B cell (primary cell): Measurements from ENCODE around the gene PEDS1. TPM values are rescaled to one million over a fixed set of nuclear protein-coding genes. Genes with fewer than 3 reads are reported as not detected.

Experiments used
- ATAC-seq: fragments of 200-7000 bp; cut with Tn5 transposase; one replicate; pipeline ENCODE4 v1.10.0; 2021; ENCODE audit warnings: low read depth, mild to moderate bottlenecking, moderate number of reproducible peaks, moderate library complexity
- CTCF ChIA-PET: fragments of 350-600 bp; sonication (Branson Sonifier 250); formaldehyde crosslinking; loops from one replicate; lab custom pipeline; 2021; ENCODE audit warnings: antibody characterized with exemption, inconsistent platforms; lab: Charles Lee
- POLR2A ChIA-PET: fragments of 350-600 bp; sonication (Branson Sonifier 250); formaldehyde crosslinking; loops from one replicate; lab custom pipeline; 2021; ENCODE audit warnings: antibody characterized with exemption; lab: Charles Lee
- DNase-seq: peaks from one replicate; pipeline ENCODE4 v3.0.0; 2013
- H2AFZ ChIP-seq: 2 replicates; pipeline ENCODE4 v1.6.1; 2012; ENCODE audit warnings: mild to moderate bottlenecking, low read depth, low read length; ENCODE audit not compliant: insufficient read depth, poor library complexity, severe bottlenecking
- H3K27ac ChIP-seq, 2 donors: 1 replicate in 1 of 2; 2 replicates in 1 of 2; pipeline ENCODE4 v1.5.1; 2012 to 2013; ENCODE audit warnings: low read length in 2 of 2, mild to moderate bottlenecking in 2 of 2, moderate library complexity in 1 of 2
- H3K27me3 ChIP-seq, 4 experiments: fragments of 200-600 bp in 1 of 4; sonication (generic) in 1 of 4; replicated peaks in 1 of 4; 1 replicate in 2 of 4; 2 replicates in 2 of 4; pipeline versions ENCODE4 v1.6.1 to v1.7.0; 2013 to 2016; ENCODE audit warnings: low read length in 3 of 4, mild to moderate bottlenecking in 2 of 4, mixed read lengths in 1 of 4, moderate library complexity in 1 of 4; ENCODE audit not compliant: insufficient read depth in 4 of 4, control insufficient read depth in 3 of 4; ENCODE audit errors: control extremely low read depth in 1 of 4
- H3K36me3 ChIP-seq, 2 experiments: replicated peaks in 1 of 2; 1 replicate in 1 of 2; 2 replicates in 1 of 2; pipeline versions ENCODE4 v1.6.1 to v1.7.1; 2013; ENCODE audit warnings: low read length in 1 of 2; ENCODE audit not compliant: insufficient read depth in 2 of 2, control insufficient read depth in 1 of 2; ENCODE audit errors: control extremely low read depth in 1 of 2, extremely low read depth in 1 of 2
- H3K4me1 ChIP-seq, 2 donors: fragments of 200-600 bp in 1 of 2; sonication (generic) in 1 of 2; 1 replicate in 1 of 2; 2 replicates in 1 of 2; pipeline versions ENCODE4 v1.5.1 to v1.6.1; 2013 to 2017; ENCODE audit warnings: low read length in 2 of 2; ENCODE audit not compliant: control insufficient read depth in 2 of 2, insufficient read depth in 2 of 2
- H3K4me2 ChIP-seq: replicated peaks from 2 replicates; pipeline ENCODE3; 2012; ENCODE audit warnings: mild to moderate bottlenecking, low read depth, low read length; ENCODE audit not compliant: poor library complexity, severe bottlenecking
- H3K4me3 ChIP-seq, 5 experiments: fragments of 200-600 bp in 1 of 5; sonication (generic) in 1 of 5; 1 replicate in 3 of 5; 2 replicates in 2 of 5; pipeline versions ENCODE4 v1.5.1 to v1.7.0; 2011 to 2016; ENCODE audit warnings: low read length in 4 of 5, mild to moderate bottlenecking in 4 of 5, low read depth in 2 of 5, control low read depth in 1 of 5, moderate library complexity in 1 of 5; ENCODE audit not compliant: insufficient read depth in 1 of 5; ENCODE audit errors: control extremely low read depth in 1 of 5, extremely low read depth in 1 of 5
- H3K79me2 ChIP-seq: fragments of 200-600 bp; sonication (generic); one replicate; pipeline ENCODE4 v1.6.0; 2016; ENCODE audit warnings: low read length; ENCODE audit not compliant: control insufficient read depth, insufficient read depth
- H3K9ac ChIP-seq: fragments of 200-600 bp; sonication (generic); 2 replicates; pipeline ENCODE4 v1.6.1; 2017; ENCODE audit warnings: mild to moderate bottlenecking, low read length, moderate library complexity
- H3K9me3 ChIP-seq, 3 donors: one replicate each; pipeline versions ENCODE4 v1.6.1 to v1.7.1; 2013; ENCODE audit warnings: low read length in 2 of 3; ENCODE audit not compliant: control insufficient read depth in 2 of 3, insufficient read depth in 1 of 3; ENCODE audit errors: control extremely low read depth in 1 of 3
- H4K20me1 ChIP-seq: 2 replicates; pipeline ENCODE4 v1.6.0; 2012; ENCODE audit warnings: mild to moderate bottlenecking, low read length; ENCODE audit not compliant: insufficient read depth, control insufficient read depth, poor library complexity, severe bottlenecking
- H3K27ac Mint-ChIP-seq: one replicate; pipeline ENCODE4 v1.8.0; 2021; ENCODE audit warnings: mixed read lengths
- H3K27me3 Mint-ChIP-seq: one replicate; pipeline ENCODE4 v1.8.0; 2021; ENCODE audit warnings: mixed read lengths
- H3K4me1 Mint-ChIP-seq: one replicate; pipeline ENCODE4 v1.8.0; 2021; ENCODE audit warnings: mixed read lengths
- H3K4me3 Mint-ChIP-seq: one replicate; pipeline ENCODE4 v1.8.0; 2021; ENCODE audit warnings: mixed read lengths
- H3K9me3 Mint-ChIP-seq: one replicate; pipeline ENCODE4 v1.8.0; 2022; ENCODE audit warnings: mixed read lengths; ENCODE audit not compliant: insufficient read depth
- CTCF ChIP-seq: fragments of 200-600 bp; IDR thresholded peaks from one replicate; pipeline ENCODE4 v1.8.0; 2022; ENCODE audit warnings: antibody characterized with exemption, mild to moderate bottlenecking
- EZH2 ChIP-seq: IDR thresholded peaks from 2 replicates; pipeline ENCODE4 v1.6.1; 2012; ENCODE audit warnings: borderline replicate concordance, low read depth, mild to moderate bottlenecking, moderate library complexity, low read length; ENCODE audit not compliant: insufficient read depth, poor library complexity, severe bottlenecking
- WGBS: methylation state at CpG from one replicate; pipeline ENCODE4 v1.1.5; 2013; ENCODE audit warnings: missing lambda C conversion rate; ENCODE audit not compliant: insufficient coverage; 5-methylcytosine and 5-hydroxymethylcytosine counted together
- intact Hi-C: fragments of 100-400 bp; cut with micrococcal nuclease; formaldehyde crosslinking; loops from one replicate; pipeline ENCODE4 v1.10.0; 2022
- polyA plus RNA-seq: library from polyadenylated mRNA; depleted of rRNA; stranded (reverse); fragments of >200 nt; gene quantifications from 2 replicates; pipeline ENCODE4 v1.2.3, GENCODE V29; 2012
- total RNA-seq, 2 donors: library from RNA; stranded (reverse); fragments of 120-200 nt in 1 of 2; gene quantifications; 1 replicate in 1 of 2; 2 replicates in 1 of 2; pipeline versions ENCODE4 v1.2.3 to v1.2.4, GENCODE V29; 2013 to 2022

The PEDS1 gene
- total and polyA plus RNA-seq, 2 donors (not counting 1 experiment from before 2014, with no cell fraction given) = 11.2 to 38.7 TPM

DNA sequence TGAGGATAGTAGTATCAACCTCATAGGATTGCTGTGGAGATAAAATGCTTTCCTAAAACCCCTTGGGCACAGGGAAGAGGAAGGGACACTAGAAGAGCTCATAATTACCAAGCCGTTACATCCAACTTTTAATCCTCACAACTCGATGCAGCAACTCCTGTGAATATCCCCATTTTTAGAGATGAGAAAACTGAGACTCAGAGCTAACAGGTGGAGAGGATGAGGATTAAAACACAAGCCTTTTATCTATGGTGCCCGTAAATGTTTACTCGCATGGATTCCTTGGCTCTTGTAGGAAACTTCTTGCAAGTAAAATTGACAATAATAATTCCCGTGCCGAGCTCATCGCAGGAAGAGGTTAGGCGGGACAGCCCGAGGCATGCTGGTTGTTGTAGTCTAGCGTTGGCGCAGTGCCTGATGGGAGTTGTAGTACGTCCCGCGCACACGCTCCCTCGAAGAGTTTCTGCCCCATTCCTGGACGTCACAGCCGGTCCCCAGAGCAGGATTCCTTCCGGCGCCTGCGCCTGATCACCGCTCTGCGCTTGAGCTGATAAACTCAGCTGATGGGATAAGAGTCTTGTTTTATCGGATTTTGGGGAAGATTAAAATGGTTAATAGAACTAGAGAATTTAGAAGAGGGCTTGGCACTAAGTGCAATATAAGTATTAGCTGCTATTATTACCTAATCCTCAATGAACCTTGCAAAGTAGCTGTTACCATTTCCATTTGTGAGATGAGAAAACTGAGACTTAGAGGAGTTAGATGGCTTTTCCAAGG is 37.7 kb downstream of the PEDS1 start:
- ATAC-seq = peak; percentile 77
- Mint-ChIP-seq H3K27ac (peak overlapping the region; percentile 86), H3K9me3 (no peaks in the 10 kb centered on the region), H3K4me1 (peaks cover 56% of the 10 kb centered on the region), H3K4me3 (peak overlapping the region; percentile 85), H3K27me3 (no peaks in the 10 kb centered on the region)
- peaks cover 39 to 40% of the 10 kb centered on the region in 2 donors for H3K4me1 ChIP-seq
- H3K36me3 ChIP-seq = peaks cover 0 to 3% of the 10 kb centered on the region in 2 experiments
- DNase-seq = peak; percentile 87
- H3K9ac ChIP-seq = peak overlapping the region; percentile 67
- peaks cover 20% of the 10 kb centered on the region for H4K20me1 ChIP-seq
- ChIA-PET POLR2A (interaction anchor here (0.6 to 1.6 kb wide), 6 partner anchors 37 to 815 kb away, joined by 4 to 10 read pairs (median 6); partner anchors contain the start of gene PEDS1), CTCF (interaction anchor here (0.6 to 20.7 kb wide), 10 partner anchors 31 to 898 kb away, joined by 3 to 297 read pairs (median 6); partner anchors contain the start of gene PEDS1)
- intact Hi-C loops = loop anchor here (1.0 to 5.0 kb wide), 2 partner anchors 179 to 817 kb away; partner anchors contain the start of genes ADNP and RNF114
- peak overlapping the region; percentile 54 to 78 (median 64) for H3K4me3 ChIP-seq
- H3K9me3 ChIP-seq = no peaks in the 10 kb centered on the region
- under 1% methylated on average over 21 of the region's 24 CpGs for WGBS
- H3K27me3 ChIP-seq = no peaks in the 10 kb centered on the region
- TF ChIP-seq EZH2 (no peak), CTCF (no peak)
- peak overlapping the region; percentile 80 for H3K4me2 ChIP-seq
- peaks cover 48% of the 10 kb centered on the region for H3K79me2 ChIP-seq
- peak overlapping the region; percentile 38 to 53 for H3K27ac ChIP-seq
- peak overlapping the region; percentile 75 for H2AFZ ChIP-seq
